A673 (cell line): Measurements from ENCODE around the gene PEX14. TPM values are rescaled to one million over a fixed set of nuclear protein-coding genes. Genes with fewer than 3 reads are reported as not detected.

Experiments
- BruUV-seq: library from RNA; stranded (reverse); fragments of 400-500 nt; replicated peaks from 2 replicates; lab custom pipeline; 2021; lab: Mats Ljungman, UMichigan
- CTCF ChIA-PET: fragments of 300-600 bp; sonication (Branson Sonifier 250); formaldehyde crosslinking; loops from one replicate; lab custom pipeline; 2022; ENCODE audit warnings: antibody characterized with exemption; lab: Charles Lee
- POLR2A ChIA-PET: fragments of 300-600 bp; sonication (Branson Sonifier 250); formaldehyde crosslinking; loops from one replicate; lab custom pipeline; 2022; ENCODE audit warnings: antibody characterized with exemption; ENCODE audit not compliant: low non-redundant PET; lab: Charles Lee
- DNase-seq: peaks from one replicate; pipeline ENCODE4 v3.0.0-alpha.2; 2015; ENCODE audit warnings: low spot score
- H3K27ac ChIP-seq: fragments of 200-600 bp; sonication (generic); 2 replicates; pipeline ENCODE4 v1.5.1; 2016; ENCODE audit warnings: mixed run types, low read depth, mild to moderate bottlenecking, mixed read lengths, antibody characterized with exemption, low read length; ENCODE audit not compliant: poor library complexity, severe bottlenecking
- H3K27me3 ChIP-seq: fragments of 200-600 bp; sonication (generic); replicated peaks from 2 replicates; pipeline ENCODE4 v1.6.1; 2017; ENCODE audit warnings: mixed run types, low read depth, mild to moderate bottlenecking, mixed read lengths, antibody characterized with exemption, low read length; ENCODE audit not compliant: insufficient read depth, poor library complexity
- H3K36me3 ChIP-seq: fragments of 200-600 bp; sonication (generic); 2 replicates; pipeline ENCODE4 v1.6.1; 2016; ENCODE audit warnings: mixed run types, mild to moderate bottlenecking, mixed read lengths, antibody characterized with exemption, low read length; ENCODE audit not compliant: insufficient read depth, poor library complexity, severe bottlenecking
- H3K4me1 ChIP-seq: fragments of 200-600 bp; sonication (generic); 2 replicates; pipeline ENCODE4 v1.6.1; 2017; ENCODE audit warnings: mixed run types, mild to moderate bottlenecking, mixed read lengths, antibody characterized with exemption, low read length; ENCODE audit not compliant: insufficient read depth, poor library complexity, severe bottlenecking
- H3K4me3 ChIP-seq: fragments of 200-600 bp; sonication (generic); 2 replicates; pipeline ENCODE4 v1.5.1; 2016; ENCODE audit warnings: low read depth, mixed run types, mild to moderate bottlenecking, mixed read lengths, low read length; ENCODE audit not compliant: poor library complexity, severe bottlenecking
- H3K9me3 ChIP-seq: fragments of 200-600 bp; sonication (generic); 2 replicates; pipeline ENCODE4 v1.6.1; 2016; ENCODE audit warnings: mixed run types, low read depth, mild to moderate bottlenecking, mixed read lengths, antibody characterized with exemption, low read length; ENCODE audit not compliant: poor library complexity, severe bottlenecking
- EZH2 ChIP-seq: fragments of 200-600 bp; sonication (generic); IDR thresholded peaks from 2 replicates; pipeline ENCODE4 v1.6.1; 2017; ENCODE audit warnings: borderline replicate concordance, low read depth, mild to moderate bottlenecking, mixed read lengths, antibody characterized with exemption, low read length; ENCODE audit not compliant: poor library complexity, severe bottlenecking
- intact Hi-C: fragments of 100-400 bp; cut with micrococcal nuclease; formaldehyde crosslinking; loops from one replicate; pipeline ENCODE4 v1.10.0; 2022; ENCODE audit not compliant: unreplicated experiment
- total RNA-seq: library from RNA; stranded (reverse); gene quantifications from 2 replicates; pipeline ENCODE4 v1.2.3, GENCODE V29; 2021
- TF ChIP-seq, protein P1 (sequence below): fragments of 300-800, 200-600 bp; sonication (generic); conservative IDR thresholded peaks from 2 replicates; pipeline ENCODE4 v1.5.1; 2017; ENCODE audit warnings: low read depth, mild to moderate bottlenecking, antibody characterized with exemption, low read length, moderate library complexity, mixed read lengths

Gene PEX14
- total RNA-seq, 1 experiment from 2014 or later: 26.8 TPM

DNA sequence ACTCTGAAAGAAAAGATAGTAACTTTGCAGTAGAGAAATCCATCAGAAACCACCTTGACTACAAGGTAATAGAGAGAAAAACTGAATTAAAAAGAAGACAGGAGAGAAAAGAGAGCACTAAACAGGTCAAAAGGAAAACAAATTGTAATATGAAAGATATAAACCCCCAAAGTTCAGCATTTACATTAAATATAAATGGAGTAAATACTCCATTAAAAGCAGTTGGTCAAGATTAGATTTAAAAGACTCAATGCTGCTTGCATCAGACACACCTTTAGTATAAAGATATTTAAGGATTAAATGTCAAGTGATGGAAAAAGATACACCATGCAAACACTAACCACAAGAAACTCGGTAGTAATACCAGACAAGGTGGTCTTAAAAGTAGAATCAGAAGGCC lies 110.5 kb downstream of the PEX14 start:
- ChIA-PET CTCF (no interaction called here), POLR2A (no interaction called here)
- H3K27me3 ChIP-seq: no peaks in the 10 kb centered on the region
- H3K27ac ChIP-seq: no peak overlapping the region
- TF ChIP-seq, protein P1, sequence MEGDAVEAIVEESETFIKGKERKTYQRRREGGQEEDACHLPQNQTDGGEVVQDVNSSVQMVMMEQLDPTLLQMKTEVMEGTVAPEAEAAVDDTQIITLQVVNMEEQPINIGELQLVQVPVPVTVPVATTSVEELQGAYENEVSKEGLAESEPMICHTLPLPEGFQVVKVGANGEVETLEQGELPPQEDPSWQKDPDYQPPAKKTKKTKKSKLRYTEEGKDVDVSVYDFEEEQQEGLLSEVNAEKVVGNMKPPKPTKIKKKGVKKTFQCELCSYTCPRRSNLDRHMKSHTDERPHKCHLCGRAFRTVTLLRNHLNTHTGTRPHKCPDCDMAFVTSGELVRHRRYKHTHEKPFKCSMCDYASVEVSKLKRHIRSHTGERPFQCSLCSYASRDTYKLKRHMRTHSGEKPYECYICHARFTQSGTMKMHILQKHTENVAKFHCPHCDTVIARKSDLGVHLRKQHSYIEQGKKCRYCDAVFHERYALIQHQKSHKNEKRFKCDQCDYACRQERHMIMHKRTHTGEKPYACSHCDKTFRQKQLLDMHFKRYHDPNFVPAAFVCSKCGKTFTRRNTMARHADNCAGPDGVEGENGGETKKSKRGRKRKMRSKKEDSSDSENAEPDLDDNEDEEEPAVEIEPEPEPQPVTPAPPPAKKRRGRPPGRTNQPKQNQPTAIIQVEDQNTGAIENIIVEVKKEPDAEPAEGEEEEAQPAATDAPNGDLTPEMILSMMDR: no peak
- TF ChIP-seq EZH2: no peak
- no TSS peak for BruUV-seq
- no peaks in the 10 kb centered on the region for H3K36me3 ChIP-seq
- H3K9me3 ChIP-seq: no peaks in the 10 kb centered on the region
- no peaks in the 10 kb centered on the region for H3K4me1 ChIP-seq
- H3K4me3 ChIP-seq: no peak overlapping the region
- intact Hi-C loops: no loop called here
- no peak for DNase-seq

DNA sequence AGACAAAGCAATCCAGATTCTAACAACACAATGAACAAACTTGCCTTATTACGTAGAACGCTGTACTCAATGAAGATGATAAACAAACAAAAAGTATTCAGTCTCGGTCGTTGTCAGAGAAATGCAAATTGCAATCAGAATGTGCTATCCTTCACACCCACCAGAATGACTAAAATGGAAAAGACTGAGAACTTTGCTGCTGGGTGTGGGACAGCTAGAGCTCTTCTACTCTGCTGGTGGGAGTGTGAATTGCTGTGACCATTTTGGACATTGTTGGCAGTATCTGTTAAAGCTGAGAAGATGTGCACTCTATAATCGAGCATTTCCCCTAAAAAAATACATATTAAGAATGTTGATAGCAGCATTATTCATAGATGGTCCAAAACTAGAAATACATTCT lies 111.4 kb downstream of the PEX14 start:
- no peaks in the 10 kb centered on the region for H3K36me3 ChIP-seq
- H3K27ac ChIP-seq: no peak overlapping the region
- POLR2A ChIA-PET: no interaction called here
- no TSS peak for BruUV-seq
- H3K9me3 ChIP-seq: no peaks in the 10 kb centered on the region
- H3K27me3 ChIP-seq: no peaks in the 10 kb centered on the region
- CTCF ChIA-PET: interaction anchor here (0.7 kb wide), 1 partner anchor 24 kb away, joined by 3 read pairs; no protein-coding TSS in a partner anchor
- intact Hi-C loops: no loop called here
- H3K4me1 ChIP-seq: no peaks in the 10 kb centered on the region
- H3K4me3 ChIP-seq: no peak overlapping the region
- DNase-seq: no peak
- no peak for TF ChIP-seq EZH2
- TF ChIP-seq, protein P1: no peak

DNA sequence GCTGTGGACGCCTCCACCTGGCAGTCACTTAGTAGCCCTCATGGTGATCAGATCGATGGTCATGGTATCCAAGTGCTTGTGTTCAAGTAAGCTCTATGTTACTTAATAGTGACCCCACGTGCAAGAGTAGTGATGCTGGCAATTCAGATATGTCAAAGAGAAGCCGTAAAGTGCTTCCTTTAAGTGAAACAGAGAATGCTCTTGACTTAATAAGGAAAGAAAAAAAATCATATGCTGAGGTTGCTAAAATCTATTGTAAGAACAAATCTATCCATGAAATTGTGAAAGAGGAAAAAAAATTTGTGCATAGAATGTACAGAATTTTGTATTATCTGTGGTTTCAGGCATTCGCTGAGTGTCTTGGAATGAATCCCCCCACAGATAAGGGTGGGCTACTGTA lies 113.9 kb downstream of the PEX14 start:
- Histone ChIP-seq H3K27me3 (no peaks in the 10 kb centered on the region), H3K36me3 (no peaks in the 10 kb centered on the region), H3K4me1 (peaks cover 4% of the 10 kb centered on the region), H3K4me3 (no peak overlapping the region), H3K27ac (no peak overlapping the region), H3K9me3 (no peaks in the 10 kb centered on the region)
- ChIA-PET POLR2A (no interaction called here), CTCF (no interaction called here)
- BruUV-seq: no TSS peak
- intact Hi-C loops: no loop called here
- TF ChIP-seq, protein P1: no peak
- TF ChIP-seq EZH2: no peak
- DNase-seq: no peak
